Keratinocyte (primary cell): ENCODE data around the gene AGAP4.
"Not testable (repeated sequence)": the region's sequence is repeated elsewhere in the genome, so short reads cannot be mapped to it uniquely, and the experiment has no call there.

Experiments used
- EZH2 ChIP-seq: IDR thresholded peaks from one replicate; pipeline ENCODE4 v1.6.1; 2012; ENCODE audit warnings: inconsistent platforms, mild to moderate bottlenecking, low read length, moderate library complexity
- TF ChIP-seq, protein P1 (sequence below), 3 experiments: IDR thresholded peaks in 1 of 3; conservative IDR thresholded peaks in 1 of 3; optimal IDR thresholded peaks in 1 of 3; 2 replicates in 2 of 3; 3 replicates in 1 of 3; pipeline versions ENCODE3 to v1.5.1; 2011; ENCODE audit warnings: low read length in 3 of 3, mild to moderate bottlenecking in 3 of 3, moderate library complexity in 2 of 3, control low read depth in 1 of 3, inconsistent platforms in 1 of 3; ENCODE audit not compliant: insufficient read depth in 2 of 3; ENCODE audit errors: extremely low read depth in 1 of 3

DNA sequence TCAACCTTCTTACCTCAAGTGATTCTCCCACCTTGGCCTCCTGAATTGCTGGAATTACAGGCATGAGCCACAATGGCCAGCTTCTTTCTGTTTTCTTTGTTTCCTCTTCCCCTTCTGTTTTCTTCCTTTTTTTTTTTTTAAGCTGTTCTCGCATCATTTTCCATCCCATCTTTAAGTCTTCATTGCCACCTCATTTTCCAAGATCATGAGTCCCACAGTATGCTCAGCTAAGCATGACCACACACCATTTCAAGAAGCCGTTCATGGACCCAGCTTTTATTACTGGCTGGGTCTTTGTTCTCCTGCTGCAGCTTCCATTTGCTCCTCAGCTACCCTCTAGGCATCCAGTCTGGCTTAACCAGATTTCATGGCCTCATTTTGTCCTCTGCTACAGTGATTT lies 52.5 kb downstream of the AGAP4 start:
- TF ChIP-seq EZH2 = not testable (repeated sequence)
- TF ChIP-seq, protein P1, sequence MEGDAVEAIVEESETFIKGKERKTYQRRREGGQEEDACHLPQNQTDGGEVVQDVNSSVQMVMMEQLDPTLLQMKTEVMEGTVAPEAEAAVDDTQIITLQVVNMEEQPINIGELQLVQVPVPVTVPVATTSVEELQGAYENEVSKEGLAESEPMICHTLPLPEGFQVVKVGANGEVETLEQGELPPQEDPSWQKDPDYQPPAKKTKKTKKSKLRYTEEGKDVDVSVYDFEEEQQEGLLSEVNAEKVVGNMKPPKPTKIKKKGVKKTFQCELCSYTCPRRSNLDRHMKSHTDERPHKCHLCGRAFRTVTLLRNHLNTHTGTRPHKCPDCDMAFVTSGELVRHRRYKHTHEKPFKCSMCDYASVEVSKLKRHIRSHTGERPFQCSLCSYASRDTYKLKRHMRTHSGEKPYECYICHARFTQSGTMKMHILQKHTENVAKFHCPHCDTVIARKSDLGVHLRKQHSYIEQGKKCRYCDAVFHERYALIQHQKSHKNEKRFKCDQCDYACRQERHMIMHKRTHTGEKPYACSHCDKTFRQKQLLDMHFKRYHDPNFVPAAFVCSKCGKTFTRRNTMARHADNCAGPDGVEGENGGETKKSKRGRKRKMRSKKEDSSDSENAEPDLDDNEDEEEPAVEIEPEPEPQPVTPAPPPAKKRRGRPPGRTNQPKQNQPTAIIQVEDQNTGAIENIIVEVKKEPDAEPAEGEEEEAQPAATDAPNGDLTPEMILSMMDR (optimal IDR thresholded peaks at IDR 0.05 in 1 of 3, IDR thresholded peaks at IDR 0.05 in 1 of 3, conservative IDR thresholded peaks at IDR 0.05 in 1 of 3; ENCODE audit: extremely low read depth in 1 of 3, insufficient read depth in 2 of 3, low read length in 3 of 3) = not testable (repeated sequence)
